LNCAP (cell line): ENCODE results near the gene NRL.

ENCODE experiments used
- TF ChIP-seq, protein P1 (sequence below): fragments of 450-650 bp; IDR thresholded peaks from 2 replicates; pipeline ENCODE4 v1.5.1; 2017; ENCODE audit warnings: mild to moderate bottlenecking

The NRL gene

DNA sequence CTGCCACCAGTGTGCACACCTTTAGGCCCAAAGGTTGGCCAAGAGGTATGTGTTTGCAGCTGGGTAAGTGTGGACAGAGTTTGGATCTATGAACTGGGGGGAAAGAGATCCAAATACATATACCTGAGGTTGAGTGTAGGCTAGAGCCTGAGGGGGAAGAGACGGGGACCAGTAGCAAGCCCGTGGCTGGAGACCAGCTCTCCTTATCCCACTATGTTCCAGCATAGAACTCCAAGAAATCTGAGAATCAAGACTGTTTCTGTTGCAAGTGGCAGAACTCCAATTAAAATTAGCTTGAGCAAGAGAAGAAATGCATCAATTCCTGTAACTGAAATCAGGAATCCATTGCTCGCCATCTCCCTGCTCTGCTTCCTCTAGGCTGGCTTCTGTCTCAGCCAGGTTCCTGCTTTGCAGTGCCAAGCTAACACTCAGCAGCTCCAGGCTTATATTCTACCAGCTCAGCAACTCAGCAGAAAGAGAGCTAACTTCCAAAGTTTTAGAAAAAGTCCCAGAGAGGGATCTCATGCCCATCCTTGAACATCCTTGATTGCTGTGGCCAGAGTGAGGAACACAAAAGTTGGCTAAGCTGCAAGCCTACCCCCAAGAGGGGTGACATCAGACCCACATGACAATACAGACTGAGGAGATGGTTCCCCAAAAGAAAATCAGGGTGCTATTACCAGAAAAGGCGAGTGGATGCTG lies 22.1 kb downstream of the NRL start:
- TF ChIP-seq, protein P1, sequence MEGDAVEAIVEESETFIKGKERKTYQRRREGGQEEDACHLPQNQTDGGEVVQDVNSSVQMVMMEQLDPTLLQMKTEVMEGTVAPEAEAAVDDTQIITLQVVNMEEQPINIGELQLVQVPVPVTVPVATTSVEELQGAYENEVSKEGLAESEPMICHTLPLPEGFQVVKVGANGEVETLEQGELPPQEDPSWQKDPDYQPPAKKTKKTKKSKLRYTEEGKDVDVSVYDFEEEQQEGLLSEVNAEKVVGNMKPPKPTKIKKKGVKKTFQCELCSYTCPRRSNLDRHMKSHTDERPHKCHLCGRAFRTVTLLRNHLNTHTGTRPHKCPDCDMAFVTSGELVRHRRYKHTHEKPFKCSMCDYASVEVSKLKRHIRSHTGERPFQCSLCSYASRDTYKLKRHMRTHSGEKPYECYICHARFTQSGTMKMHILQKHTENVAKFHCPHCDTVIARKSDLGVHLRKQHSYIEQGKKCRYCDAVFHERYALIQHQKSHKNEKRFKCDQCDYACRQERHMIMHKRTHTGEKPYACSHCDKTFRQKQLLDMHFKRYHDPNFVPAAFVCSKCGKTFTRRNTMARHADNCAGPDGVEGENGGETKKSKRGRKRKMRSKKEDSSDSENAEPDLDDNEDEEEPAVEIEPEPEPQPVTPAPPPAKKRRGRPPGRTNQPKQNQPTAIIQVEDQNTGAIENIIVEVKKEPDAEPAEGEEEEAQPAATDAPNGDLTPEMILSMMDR = no peak

DNA sequence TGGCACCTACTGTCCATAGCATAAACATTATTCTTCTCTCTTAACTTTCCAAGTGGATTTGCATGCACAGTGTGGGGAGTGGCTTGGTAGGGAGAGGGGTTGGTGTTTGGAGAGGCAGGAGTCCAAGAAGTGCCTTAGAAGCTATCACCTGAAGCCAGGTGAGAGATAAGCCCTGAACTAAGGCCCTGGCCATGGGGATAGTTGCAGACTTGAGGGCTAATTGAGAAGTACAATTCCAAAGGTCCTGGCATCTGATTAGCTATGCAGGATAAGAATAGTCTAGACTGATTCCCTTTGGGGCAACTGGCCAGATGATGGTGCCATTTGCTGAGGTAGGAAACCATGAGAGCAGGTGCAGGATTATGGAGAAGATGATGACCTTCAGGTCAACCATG lies 22.6 kb downstream of the NRL start:
- TF ChIP-seq, protein P1 = no peak

DNA sequence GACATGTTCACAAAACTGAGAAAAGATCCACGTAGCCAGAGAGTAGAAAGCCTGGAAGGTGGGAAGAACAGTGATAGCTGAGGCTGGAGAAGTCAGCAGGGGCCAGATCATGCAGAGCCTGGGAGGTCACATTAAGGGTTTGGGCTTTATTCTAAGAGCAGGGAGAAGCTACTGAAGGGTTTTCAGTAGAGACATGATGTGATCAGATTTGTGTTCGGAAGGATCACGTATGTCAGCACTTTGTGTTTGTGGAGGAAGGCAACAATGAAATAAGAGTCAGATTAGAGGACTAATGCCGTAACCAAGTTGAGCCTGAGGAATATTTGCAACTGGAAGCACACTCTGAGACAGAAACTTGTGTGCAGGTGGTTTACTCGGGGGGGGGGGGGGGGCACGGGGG lies 24.9 kb downstream of the NRL start:
- TF ChIP-seq, protein P1 = no peak

DNA sequence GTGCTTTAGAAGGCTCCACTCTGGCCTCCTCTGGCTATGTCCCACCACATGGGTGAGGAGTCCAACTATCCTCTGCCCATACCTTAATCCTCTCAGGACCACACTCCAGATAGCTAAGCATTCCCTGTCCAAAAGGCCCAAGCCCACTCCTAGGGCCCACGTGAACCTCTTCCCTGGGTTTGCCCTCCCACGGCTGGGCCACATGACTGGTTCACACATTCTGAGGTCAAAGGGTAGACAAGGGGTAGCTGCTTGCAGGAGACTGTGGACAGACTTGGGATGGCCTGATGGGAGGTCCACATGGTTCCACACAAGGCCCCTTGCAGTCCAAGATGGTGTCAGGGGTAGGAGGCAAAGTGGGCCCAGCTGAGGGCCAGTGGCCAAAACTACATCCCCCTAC lies 26.7 kb downstream of the NRL start:
- TF ChIP-seq, protein P1 = no peak

DNA sequence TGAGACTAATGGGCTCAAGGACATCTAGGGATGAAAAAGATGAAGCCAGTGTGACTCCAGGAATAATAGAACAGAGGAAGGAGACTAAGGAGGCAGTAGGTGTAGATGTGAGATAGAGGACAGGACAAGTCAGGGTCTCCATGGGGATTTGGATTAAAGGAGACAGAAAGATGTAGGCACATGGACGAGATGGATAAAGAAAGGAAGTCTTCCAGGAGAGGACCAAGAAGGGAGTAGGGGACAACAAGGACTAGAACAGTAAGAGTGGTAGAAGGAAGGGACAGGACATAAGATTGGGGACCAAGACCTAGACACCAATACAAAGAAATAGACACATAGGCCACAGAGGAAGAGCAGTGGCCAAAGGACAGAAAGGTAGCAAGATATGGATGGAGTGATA lies 27.7 kb downstream of the NRL start:
- TF ChIP-seq, protein P1 = no peak

DNA sequence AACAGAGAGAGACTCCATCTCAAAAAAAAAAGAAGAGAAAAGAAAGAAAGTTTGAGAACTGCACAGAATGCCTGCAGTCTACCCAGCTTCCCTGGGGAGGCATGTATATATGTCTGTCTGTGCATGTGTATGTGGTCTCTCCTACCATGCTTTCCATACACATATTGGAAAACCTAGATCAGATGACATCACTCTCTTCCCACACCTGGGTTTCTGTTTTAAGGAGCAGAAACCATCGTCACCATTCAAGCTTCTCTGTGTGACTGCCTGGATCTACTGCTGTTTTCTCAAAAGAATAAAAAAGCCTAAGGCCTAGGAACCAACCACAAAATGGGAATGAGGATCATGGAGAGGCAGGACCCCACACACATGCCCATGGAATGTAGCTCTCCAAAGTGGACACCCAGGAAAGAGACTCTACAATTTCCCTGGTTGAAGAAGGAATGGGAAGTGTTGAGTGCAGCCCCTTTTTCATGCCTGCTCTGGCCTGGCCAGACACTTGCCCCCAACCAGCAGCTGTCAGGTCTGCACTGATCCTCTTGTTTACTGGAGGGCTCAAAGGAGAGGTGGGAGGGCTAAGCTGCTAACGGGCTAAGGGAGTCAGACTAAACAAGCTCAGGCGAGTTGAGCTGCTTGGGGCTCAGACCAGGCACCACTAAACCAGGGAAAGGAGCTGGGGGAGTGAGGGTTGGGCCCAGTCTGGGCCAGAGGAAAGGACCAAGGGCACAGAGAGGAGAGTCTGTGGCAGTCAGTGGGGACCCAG lies 28.4 kb downstream of the NRL start:
- TF ChIP-seq, protein P1 = no peak

DNA sequence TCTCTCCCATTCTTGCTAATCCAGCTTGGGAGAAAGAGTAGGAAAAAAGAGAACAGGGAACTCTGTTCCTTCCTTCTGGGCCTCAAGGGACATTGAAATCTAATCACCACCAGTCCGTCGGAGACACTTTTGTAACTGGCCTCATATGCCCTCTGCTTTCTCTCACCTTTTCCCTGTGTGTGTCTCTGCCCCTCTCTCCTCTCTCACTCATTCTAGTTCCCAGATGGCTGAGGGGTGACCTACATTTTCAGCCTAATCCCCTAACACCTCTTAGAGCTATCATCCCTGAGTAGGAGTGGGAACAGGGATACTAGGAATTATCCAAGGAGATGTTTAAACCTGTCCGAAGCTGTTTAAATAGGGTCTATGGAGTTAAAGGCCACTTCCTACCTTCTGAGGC lies 29.5 kb downstream of the NRL start:
- TF ChIP-seq, protein P1 = no peak
